DND-41 (cell line): ENCODE measurements around the gene MAP1A.

ENCODE experiments used
- CTCF ChIP-seq: IDR thresholded peaks from 2 replicates; pipeline ENCODE4 v1.5.1; 2012; ENCODE audit warnings: borderline replicate concordance, low read length, moderate library complexity, mild to moderate bottlenecking; ENCODE audit not compliant: poor library complexity, severe bottlenecking; ENCODE audit errors: extremely low read depth
- EZH2 ChIP-seq: IDR thresholded peaks from 3 replicates; pipeline ENCODE4 v1.6.1; 2012; ENCODE audit warnings: borderline replicate concordance, low read depth, mild to moderate bottlenecking, moderate library complexity, low read length, inconsistent platforms; ENCODE audit not compliant: severe bottlenecking

DNA sequence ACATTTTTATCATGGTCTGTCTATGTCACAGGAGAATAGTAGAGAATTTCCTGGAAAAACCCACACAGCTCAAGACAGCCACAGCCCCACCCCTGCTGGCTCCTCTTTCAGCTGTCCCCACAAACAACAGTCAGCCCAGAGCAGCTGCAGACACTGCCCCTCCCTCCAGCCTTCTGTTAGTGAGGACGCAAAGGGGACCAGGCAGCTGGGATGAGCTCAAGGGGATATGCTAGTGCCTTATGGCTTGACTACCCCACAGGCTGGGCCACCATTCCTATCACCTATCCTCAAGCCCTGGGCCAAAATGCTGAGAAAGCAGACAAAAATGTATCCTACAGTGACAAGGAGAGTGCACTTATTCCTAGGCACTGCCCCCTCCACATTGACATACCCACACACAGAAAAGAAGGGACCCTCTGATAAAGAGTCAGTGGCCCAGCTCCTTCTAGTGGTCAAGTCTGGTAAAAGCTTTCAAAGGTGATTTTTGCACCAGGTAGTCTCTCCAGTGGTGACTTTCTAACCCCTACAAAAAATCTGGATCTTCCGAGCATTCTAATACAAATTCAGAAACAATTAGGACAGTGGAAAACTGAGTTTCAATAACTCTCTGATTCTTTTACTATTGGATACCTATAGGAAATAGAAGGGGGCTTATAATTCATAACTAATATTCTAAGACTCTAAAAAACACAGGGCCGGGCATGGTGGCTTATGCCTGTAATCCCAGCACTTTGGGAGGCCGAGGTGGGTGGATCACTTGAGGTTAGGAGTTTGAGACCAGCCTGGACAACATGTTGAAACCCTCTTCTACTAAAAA lies 3.0 kb upstream of the MAP1A start:
- TF ChIP-seq EZH2 (no peak), CTCF (peak; percentile 56)
